ENCODE data around the gene ITIH5. TPM values are rescaled to one million over a fixed set of nuclear protein-coding genes. Genes with fewer than 3 reads are reported as not detected.

Gene ITIH5
- total RNA-seq, 1 donor from 2014 or later = 4.0 TPM

DNA sequence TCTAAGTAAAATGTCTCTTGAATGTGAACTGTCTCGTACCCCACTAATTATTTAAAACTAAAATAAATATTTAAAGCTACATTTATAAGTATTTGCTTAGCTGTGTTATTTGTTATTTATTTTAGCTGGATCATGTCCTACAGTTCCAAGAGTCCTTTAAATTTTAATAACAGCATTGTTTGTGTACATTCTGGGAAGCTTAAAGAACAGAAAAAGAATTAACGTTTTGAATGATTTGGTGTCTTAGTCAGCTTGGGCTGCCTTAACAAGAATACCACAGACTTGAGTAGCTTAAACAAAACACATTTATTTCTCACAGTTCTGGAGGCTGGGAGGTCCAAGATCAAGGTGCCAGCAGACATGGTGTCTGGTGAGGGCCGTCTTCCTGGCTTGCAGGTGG is 107.4 kb downstream of the ITIH5 start:
- Mint-ChIP-seq H3K36me3 (ENCODE audit: low read depth, unreplicated experiment) (no peaks in the 10 kb centered on the region), H3K4me3 (ENCODE audit: unreplicated experiment) (no peak overlapping the region), H3K9me3 (ENCODE audit: unreplicated experiment) (peaks cover 2% of the 10 kb centered on the region), H3K4me1 (ENCODE audit: low read depth, unreplicated experiment) (peaks cover 6% of the 10 kb centered on the region), H3K27me3 (ENCODE audit: low read depth, unreplicated experiment) (peaks cover 17% of the 10 kb centered on the region), H3K27ac (ENCODE audit: unreplicated experiment) (no peak overlapping the region)
- H3K27ac ChIP-seq (ENCODE audit: low read depth, low read length) = no peak overlapping the region
- no peak for DNase-seq (ENCODE audit: low read depth)
- H3K27me3 ChIP-seq (ENCODE audit: insufficient read depth, low read length) = peaks cover 2% of the 10 kb centered on the region
- no peaks in the 10 kb centered on the region for H3K79me2 ChIP-seq (ENCODE audit: insufficient read depth, low read length)
- H3K4me2 ChIP-seq (ENCODE audit: low read length) = no peak overlapping the region
- FAIRE-seq = no peak
- no peak overlapping the region for H2AFZ ChIP-seq (ENCODE audit: low read depth, low read length)
- no peak overlapping the region for H3K9ac ChIP-seq (ENCODE audit: low read length)
- no peaks in the 10 kb centered on the region for H3K4me1 ChIP-seq (ENCODE audit: insufficient read depth, low read length)
- no peak overlapping the region for H3K4me3 ChIP-seq (ENCODE audit: insufficient read depth, low read depth, low read length)
- no peaks in the 10 kb centered on the region for H4K20me1 ChIP-seq (ENCODE audit: insufficient read depth, low read length)
- H3K9me3 ChIP-seq (ENCODE audit: insufficient read depth, low read depth, low read length) = no peaks in the 10 kb centered on the region
- no peaks in the 10 kb centered on the region for H3K36me3 ChIP-seq (ENCODE audit: insufficient read depth, low read length)
- no peak for TF ChIP-seq EZH2 (IDR thresholded peaks at IDR 0.05; ENCODE audit: insufficient read depth, low read length)
- no peak for TF ChIP-seq CTCF (IDR thresholded peaks at IDR 0.05; ENCODE audit: insufficient read depth, low read depth, low read length)

DNA sequence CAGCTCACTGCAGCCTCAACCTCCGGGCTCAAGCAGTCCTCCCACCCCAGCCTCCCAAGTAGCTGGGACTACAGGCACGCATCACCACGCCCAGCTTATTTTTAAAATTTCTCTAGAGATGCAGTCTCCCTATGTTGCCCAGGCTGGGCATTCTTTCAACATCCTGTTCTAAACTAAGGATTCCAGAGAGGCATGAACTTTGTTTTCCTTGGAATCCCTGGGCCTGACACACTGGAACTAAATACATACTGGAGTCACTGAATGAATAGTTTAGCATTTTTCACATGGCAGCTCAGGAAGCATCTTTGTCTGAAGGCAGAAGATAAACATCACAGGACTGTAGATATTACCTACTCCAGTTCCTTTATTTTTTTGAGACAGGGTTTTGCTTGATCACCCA is 108.7 kb downstream of the ITIH5 start:
- H3K4me1 ChIP-seq (ENCODE audit: insufficient read depth, low read length) = no peaks in the 10 kb centered on the region
- no peak overlapping the region for H3K9ac ChIP-seq (ENCODE audit: low read length)
- no peak overlapping the region for H3K27ac Mint-ChIP-seq (ENCODE audit: unreplicated experiment)
- no peaks in the 10 kb centered on the region for H3K36me3 ChIP-seq (ENCODE audit: insufficient read depth, low read length)
- no peak overlapping the region for H3K27ac ChIP-seq (ENCODE audit: low read depth, low read length)
- H4K20me1 ChIP-seq (ENCODE audit: insufficient read depth, low read length) = no peaks in the 10 kb centered on the region
- TF ChIP-seq EZH2 (IDR thresholded peaks at IDR 0.05; ENCODE audit: insufficient read depth, low read length) (no peak), CTCF (IDR thresholded peaks at IDR 0.05; ENCODE audit: insufficient read depth, low read depth, low read length) (no peak)
- H3K79me2 ChIP-seq (ENCODE audit: insufficient read depth, low read length) = no peaks in the 10 kb centered on the region
- H3K4me3 Mint-ChIP-seq (ENCODE audit: unreplicated experiment) = no peak overlapping the region
- peaks cover 14% of the 10 kb centered on the region for H3K27me3 Mint-ChIP-seq (ENCODE audit: low read depth, unreplicated experiment)
- no peaks in the 10 kb centered on the region for H3K36me3 Mint-ChIP-seq (ENCODE audit: low read depth, unreplicated experiment)
- H3K4me2 ChIP-seq (ENCODE audit: low read length) = no peak overlapping the region
- DNase-seq (ENCODE audit: low read depth) (no peak), FAIRE-seq (no peak)
- H3K9me3 ChIP-seq (ENCODE audit: insufficient read depth, low read depth, low read length) = no peaks in the 10 kb centered on the region
- peaks cover 2% of the 10 kb centered on the region for H3K4me1 Mint-ChIP-seq (ENCODE audit: low read depth, unreplicated experiment)
- H3K27me3 ChIP-seq (ENCODE audit: insufficient read depth, low read length) = peaks cover 2% of the 10 kb centered on the region
- H3K4me3 ChIP-seq (ENCODE audit: insufficient read depth, low read depth, low read length) = no peak overlapping the region
- no peak overlapping the region for H2AFZ ChIP-seq (ENCODE audit: low read depth, low read length)
- peaks cover 2% of the 10 kb centered on the region for H3K9me3 Mint-ChIP-seq (ENCODE audit: unreplicated experiment)

- Mint-ChIP-seq H3K27ac (ENCODE audit: unreplicated experiment) (no peak overlapping the region), H3K4me3 (ENCODE audit: unreplicated experiment) (no peak overlapping the region), H3K36me3 (ENCODE audit: low read depth, unreplicated experiment) (peaks cover 1% of the 10 kb centered on the region), H3K9me3 (ENCODE audit: unreplicated experiment) (peaks cover 2% of the 10 kb centered on the region), H3K27me3 (ENCODE audit: low read depth, unreplicated experiment) (peaks cover 8% of the 10 kb centered on the region), H3K4me1 (ENCODE audit: low read depth, unreplicated experiment) (no peaks in the 10 kb centered on the region)
- peaks cover 2% of the 10 kb centered on the region for H3K27me3 ChIP-seq (ENCODE audit: insufficient read depth, low read length)
- H3K9me3 ChIP-seq (ENCODE audit: insufficient read depth, low read depth, low read length) = no peaks in the 10 kb centered on the region
- H3K9ac ChIP-seq (ENCODE audit: low read length) = no peak overlapping the region
- no peaks in the 10 kb centered on the region for H3K4me1 ChIP-seq (ENCODE audit: insufficient read depth, low read length)
- no peak overlapping the region for H3K27ac ChIP-seq (ENCODE audit: low read depth, low read length)
- FAIRE-seq (no peak), DNase-seq (ENCODE audit: low read depth) (no peak)
- no peaks in the 10 kb centered on the region for H3K36me3 ChIP-seq (ENCODE audit: insufficient read depth, low read length)
- H3K4me2 ChIP-seq (ENCODE audit: low read length) = no peak overlapping the region
- H2AFZ ChIP-seq (ENCODE audit: low read depth, low read length) = no peak overlapping the region
- H3K4me3 ChIP-seq (ENCODE audit: insufficient read depth, low read depth, low read length) = no peak overlapping the region
- no peaks in the 10 kb centered on the region for H4K20me1 ChIP-seq (ENCODE audit: insufficient read depth, low read length)
- no peaks in the 10 kb centered on the region for H3K79me2 ChIP-seq (ENCODE audit: insufficient read depth, low read length)
- no peak for TF ChIP-seq EZH2 (IDR thresholded peaks at IDR 0.05; ENCODE audit: insufficient read depth, low read length)
- TF ChIP-seq CTCF (IDR thresholded peaks at IDR 0.05; ENCODE audit: insufficient read depth, low read depth, low read length) = no peak
Observed at GRCh38 chr10:7553531-7553930, 113.2 kb downstream of the ITIH5 start.
